ENCODE measurements around the gene NFATC1. TPM values are rescaled to one million over a fixed set of nuclear protein-coding genes. Genes with fewer than 3 reads are reported as not detected.
A peak's percentile ranks its signal among the peaks of the same experiment; 100 is the strongest.

The NFATC1 gene
- total RNA-seq, 4 donors from 2014 or later = 13.9 to 24.3 (median 16.7) TPM

DNA sequence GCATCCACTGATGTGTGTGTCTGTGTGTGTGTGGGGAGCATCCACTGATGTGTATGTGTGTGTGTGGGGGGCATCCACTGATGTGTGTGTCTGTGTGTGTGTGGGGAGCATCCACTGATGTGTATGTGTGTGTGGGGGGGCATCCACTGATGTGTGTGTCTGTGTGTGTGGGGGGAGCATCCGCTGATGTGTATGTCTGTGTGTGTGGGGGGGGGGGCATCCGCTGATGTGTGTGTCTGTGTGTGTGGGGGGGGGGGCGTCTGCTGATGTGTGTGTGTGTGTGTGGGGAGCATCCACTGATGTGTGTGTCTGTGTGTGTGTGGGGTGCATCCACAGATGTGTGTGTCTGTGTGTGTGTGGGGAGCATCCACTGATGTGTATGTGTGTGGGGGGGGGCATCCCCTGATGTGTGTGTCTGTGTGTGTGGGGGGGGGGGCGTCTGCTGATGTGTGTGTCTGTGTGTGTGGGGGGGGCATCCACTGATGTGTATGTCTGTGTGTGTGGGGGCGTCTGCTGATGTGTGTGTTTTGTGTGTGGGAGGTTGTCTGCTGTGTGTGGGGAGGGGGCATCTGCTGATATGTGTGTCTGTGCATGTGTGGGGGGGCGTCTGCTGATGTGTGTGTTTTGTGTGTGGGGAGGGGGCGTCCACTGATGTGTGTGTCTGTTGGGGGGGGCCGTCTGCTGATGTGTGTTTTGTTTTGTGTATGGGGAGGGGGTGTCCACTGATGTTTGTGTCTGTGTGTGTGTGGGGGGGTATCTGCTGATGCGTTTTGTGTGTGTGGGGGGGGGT, 125.9 kb downstream of the NFATC1 start:
- WGBS = 87% methylated on average over 4 of the region's 9 CpGs

DNA sequence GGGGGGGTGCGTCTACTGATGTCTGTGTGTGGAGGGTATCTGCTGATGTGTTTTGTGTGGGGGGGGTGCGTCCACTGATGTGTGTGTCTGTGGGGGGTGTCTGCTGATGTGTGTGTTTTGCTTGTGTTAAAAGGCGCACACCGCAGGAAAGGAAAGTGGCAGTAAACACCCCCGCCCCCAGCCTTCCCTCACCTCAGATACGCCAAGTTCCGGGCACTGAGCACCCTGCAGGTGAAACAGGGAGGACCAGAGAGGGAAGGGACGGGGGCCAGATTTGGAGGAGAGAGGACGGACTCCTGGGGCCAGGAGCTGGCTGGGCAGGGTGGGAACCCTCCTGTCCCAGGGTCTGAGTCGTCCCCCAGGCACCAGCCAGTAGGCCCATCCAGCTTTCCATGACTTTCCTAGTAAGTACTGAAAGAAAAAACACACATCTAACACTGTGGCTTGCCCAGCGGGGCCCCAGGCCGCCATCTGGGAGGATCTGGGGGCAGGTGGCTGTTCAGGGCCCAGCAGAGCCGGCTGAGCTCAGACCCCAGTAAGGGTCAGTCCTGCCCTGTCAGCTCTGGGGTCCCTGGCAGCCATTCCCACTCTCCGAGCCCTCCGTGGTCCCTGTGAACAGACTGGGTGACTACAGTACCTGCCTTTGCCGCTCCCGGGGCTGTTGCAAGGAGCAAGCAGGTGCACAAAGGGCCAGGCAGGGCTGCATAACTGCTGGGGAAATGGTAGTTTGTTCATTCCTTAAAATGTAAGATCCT, 126.9 kb downstream of the NFATC1 start:
- no peaks in the 10 kb centered on the region for H3K27me3 ChIP-seq
- H3K27ac ChIP-seq = no peak overlapping the region
- H3K9me3 ChIP-seq = no peaks in the 10 kb centered on the region
- H3K36me3 ChIP-seq = no peaks in the 10 kb centered on the region
- peak in 1 of 2 donors; percentile 77 for DNase-seq (ENCODE audit: low spot score in 2 of 2)
- H3K4me1 ChIP-seq = peaks cover 19% of the 10 kb centered on the region
- TF ChIP-seq, protein P1, sequence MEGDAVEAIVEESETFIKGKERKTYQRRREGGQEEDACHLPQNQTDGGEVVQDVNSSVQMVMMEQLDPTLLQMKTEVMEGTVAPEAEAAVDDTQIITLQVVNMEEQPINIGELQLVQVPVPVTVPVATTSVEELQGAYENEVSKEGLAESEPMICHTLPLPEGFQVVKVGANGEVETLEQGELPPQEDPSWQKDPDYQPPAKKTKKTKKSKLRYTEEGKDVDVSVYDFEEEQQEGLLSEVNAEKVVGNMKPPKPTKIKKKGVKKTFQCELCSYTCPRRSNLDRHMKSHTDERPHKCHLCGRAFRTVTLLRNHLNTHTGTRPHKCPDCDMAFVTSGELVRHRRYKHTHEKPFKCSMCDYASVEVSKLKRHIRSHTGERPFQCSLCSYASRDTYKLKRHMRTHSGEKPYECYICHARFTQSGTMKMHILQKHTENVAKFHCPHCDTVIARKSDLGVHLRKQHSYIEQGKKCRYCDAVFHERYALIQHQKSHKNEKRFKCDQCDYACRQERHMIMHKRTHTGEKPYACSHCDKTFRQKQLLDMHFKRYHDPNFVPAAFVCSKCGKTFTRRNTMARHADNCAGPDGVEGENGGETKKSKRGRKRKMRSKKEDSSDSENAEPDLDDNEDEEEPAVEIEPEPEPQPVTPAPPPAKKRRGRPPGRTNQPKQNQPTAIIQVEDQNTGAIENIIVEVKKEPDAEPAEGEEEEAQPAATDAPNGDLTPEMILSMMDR (IDR thresholded peaks at IDR 0.05) = no peak
- TF ChIP-seq POLR2A (IDR thresholded peaks at IDR 0.05) (no peak), EP300 (IDR thresholded peaks at IDR 0.05) (no peak), POLR2AphosphoS5 (IDR thresholded peaks at IDR 0.05) (no peak)
- 93% methylated on average over 17 of the region's 17 CpGs for WGBS
- no peak overlapping the region for H3K4me3 ChIP-seq

More for the DNA sequence above, 125.9 kb downstream of the NFATC1 start:
- H3K36me3 ChIP-seq = no peaks in the 10 kb centered on the region
- H3K9me3 ChIP-seq = no peaks in the 10 kb centered on the region
- H3K27ac ChIP-seq = no peak overlapping the region
- no peaks in the 10 kb centered on the region for H3K27me3 ChIP-seq
- peak in 1 of 2 donors; percentile 65 for DNase-seq (ENCODE audit: low spot score in 2 of 2)
- no peak for TF ChIP-seq POLR2A (IDR thresholded peaks at IDR 0.05)
- H3K4me1 ChIP-seq = peaks cover 16% of the 10 kb centered on the region
- H3K4me3 ChIP-seq = no peak overlapping the region

DNA sequence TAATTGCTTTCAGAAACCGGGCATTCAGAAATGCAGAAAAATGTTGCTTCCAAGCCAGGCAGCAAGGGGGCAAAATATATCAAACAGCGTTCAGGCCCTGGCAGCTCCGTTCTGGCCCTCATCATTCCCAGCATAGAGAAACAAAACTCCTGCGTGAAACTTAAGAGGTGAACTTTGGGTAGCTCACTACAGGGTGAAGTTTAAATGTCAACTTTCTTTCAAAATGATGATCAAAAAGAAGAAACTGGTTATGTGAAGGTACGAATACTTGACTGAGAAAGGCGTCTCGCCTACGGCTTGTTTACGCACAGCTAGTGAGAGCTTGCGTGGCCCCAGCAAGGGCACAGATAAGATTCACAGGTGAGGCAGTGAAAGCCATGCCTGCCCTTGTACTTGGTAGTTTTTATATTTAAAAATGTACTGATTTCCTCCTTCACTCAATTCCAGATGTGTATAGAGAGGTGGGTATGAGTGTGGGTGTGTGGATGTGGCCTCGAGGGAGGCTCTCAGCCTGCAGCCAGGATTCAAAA, 127.5 kb downstream of the NFATC1 start:
- DNase-seq (ENCODE audit: low spot score in 2 of 2) = no peak
- Histone ChIP-seq H3K27ac (no peak overlapping the region), H3K27me3 (no peaks in the 10 kb centered on the region), H3K9me3 (no peaks in the 10 kb centered on the region), H3K4me1 (peaks cover 20% of the 10 kb centered on the region), H3K4me3 (no peak overlapping the region), H3K36me3 (peaks cover 5% of the 10 kb centered on the region)
- TF ChIP-seq, protein P1 (IDR thresholded peaks at IDR 0.05) = no peak
- TF ChIP-seq POLR2A (IDR thresholded peaks at IDR 0.05) = no peak
- TF ChIP-seq EP300 (IDR thresholded peaks at IDR 0.05) = no peak
- no peak for TF ChIP-seq POLR2AphosphoS5 (IDR thresholded peaks at IDR 0.05)
- whole genome bisulfite sequencing = 90% methylated on average over 11 of the region's 11 CpGs

DNA sequence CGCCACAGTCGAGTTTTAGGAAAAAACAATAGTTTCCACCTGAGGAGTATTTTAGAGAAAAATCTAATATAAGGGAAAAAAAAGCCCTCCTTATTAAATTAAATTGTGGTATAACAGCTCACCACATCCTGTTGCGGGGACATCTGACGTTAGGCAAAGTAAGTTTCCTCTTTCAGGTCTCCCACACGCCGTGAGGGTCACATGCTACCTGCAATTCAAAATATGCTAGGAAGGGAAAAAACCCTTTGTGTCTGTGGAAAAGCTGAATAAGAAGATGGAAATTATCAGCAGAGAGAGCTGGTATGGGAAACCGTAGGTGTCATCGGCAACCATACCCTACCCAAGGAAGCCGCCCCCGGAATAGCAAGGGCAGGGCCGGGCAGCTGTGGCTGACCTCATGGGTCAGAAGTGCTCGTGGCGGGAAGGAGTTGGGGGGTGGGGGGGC, 128.0 kb downstream of the NFATC1 start:
- H3K4me3 ChIP-seq = no peak overlapping the region
- TF ChIP-seq EP300 (IDR thresholded peaks at IDR 0.05) = no peak
- TF ChIP-seq, protein P1 (IDR thresholded peaks at IDR 0.05) = no peak
- TF ChIP-seq POLR2A (IDR thresholded peaks at IDR 0.05) = no peak
- no peak for TF ChIP-seq POLR2AphosphoS5 (IDR thresholded peaks at IDR 0.05)
- H3K36me3 ChIP-seq = peaks cover 6% of the 10 kb centered on the region
- DNase-seq (ENCODE audit: low spot score in 2 of 2) = no peak
- H3K27ac ChIP-seq = no peak overlapping the region
- 81% methylated on average over 6 of the region's 13 CpGs for WGBS
- H3K4me1 ChIP-seq = peaks cover 25% of the 10 kb centered on the region
- no peaks in the 10 kb centered on the region for H3K27me3 ChIP-seq
- H3K9me3 ChIP-seq = no peaks in the 10 kb centered on the region

DNA sequence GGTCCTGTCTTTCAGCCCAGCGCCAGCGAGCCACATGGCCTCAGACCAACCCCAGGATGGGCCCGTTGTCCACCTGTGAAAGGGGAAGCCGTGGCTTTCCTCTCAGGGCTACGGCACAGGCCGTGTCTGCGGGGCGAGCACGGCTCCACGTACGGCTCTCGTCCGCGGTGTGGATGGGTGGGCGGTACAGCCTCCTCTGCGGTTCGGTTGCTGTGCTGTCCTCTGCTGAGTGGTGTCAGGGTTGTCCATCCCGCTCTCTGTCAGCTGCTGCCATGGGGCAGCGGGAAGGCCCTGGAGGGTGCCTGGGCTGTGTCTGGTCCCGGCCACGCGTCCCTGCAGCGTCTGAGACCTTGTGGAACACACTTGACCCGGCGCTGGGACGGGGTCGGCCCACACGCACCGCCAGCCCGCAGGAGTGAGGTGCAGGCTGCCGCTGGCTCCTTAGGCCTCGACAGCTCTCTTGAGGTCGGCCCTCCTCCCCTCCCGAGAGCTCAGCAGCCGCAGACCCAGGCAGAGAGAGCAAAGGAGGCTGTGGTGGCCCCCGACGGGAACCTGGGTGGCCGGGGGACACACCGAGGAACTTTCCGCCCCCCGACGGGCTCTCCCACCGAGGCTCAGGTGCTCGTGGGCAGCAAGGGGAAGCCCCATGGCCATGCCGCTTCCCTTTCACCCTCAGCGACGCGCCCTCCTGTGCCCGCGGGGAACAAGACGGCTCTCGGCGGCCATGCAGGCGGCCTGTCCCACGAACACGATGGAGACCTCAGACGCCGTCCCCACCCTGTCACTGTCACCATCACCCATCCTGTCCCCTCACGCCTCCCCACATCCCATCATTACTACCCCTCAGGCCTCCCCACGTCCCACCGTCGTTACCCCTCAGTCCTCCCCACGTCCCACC, 128.7 kb downstream of the NFATC1 start:
- H3K36me3 ChIP-seq = peaks cover 6% of the 10 kb centered on the region
- H3K4me1 ChIP-seq = peaks cover 28% of the 10 kb centered on the region
- H3K27ac ChIP-seq = no peak overlapping the region
- no peaks in the 10 kb centered on the region for H3K27me3 ChIP-seq
- WGBS = 86% methylated on average over 28 of the region's 63 CpGs
- H3K9me3 ChIP-seq = no peaks in the 10 kb centered on the region
- TF ChIP-seq, protein P1 (IDR thresholded peaks at IDR 0.05) = no peak
- no peak for TF ChIP-seq POLR2AphosphoS5 (IDR thresholded peaks at IDR 0.05)
- no peak for TF ChIP-seq EP300 (IDR thresholded peaks at IDR 0.05)
- TF ChIP-seq POLR2A (IDR thresholded peaks at IDR 0.05) = no peak
- no peak overlapping the region for H3K4me3 ChIP-seq
- peak in 1 of 2 donors; percentile 74 for DNase-seq (ENCODE audit: low spot score in 2 of 2)

Measured in suprapubic skin (tissue), 4 donors.